Neural progenitor cell (in vitro differentiated cells): Measurements from ENCODE around the gene ANO4.

Experiments
- CTCF ChIP-seq: fragments of 200-600 bp; sonication (generic); IDR thresholded peaks from 2 replicates; pipeline ENCODE4 v1.5.1; 2017; ENCODE audit warnings: antibody characterized with exemption, mild to moderate bottlenecking
- EZH2 ChIP-seq: fragments of 200-600 bp; sonication (generic); IDR thresholded peaks from 2 replicates; pipeline ENCODE4 v1.6.1; 2017; ENCODE audit warnings: antibody characterized with exemption, mild to moderate bottlenecking, moderate library complexity

GRCh38 chr12:100755186-100755585 is 39.4 kb upstream of the ANO4 start:
- TF ChIP-seq EZH2 = no peak
- TF ChIP-seq CTCF = no peak
